HG03103 (cell line): Measurements from ENCODE around the gene LTF.

ENCODE experiments used
- ATAC-seq: cut with Tn5 transposase; IDR thresholded peaks from one replicate; pipeline ENCODE4 v1.9.1; 2021; ENCODE audit warnings: low read depth; ENCODE audit not compliant: unreplicated experiment

LTF gene

DNA sequence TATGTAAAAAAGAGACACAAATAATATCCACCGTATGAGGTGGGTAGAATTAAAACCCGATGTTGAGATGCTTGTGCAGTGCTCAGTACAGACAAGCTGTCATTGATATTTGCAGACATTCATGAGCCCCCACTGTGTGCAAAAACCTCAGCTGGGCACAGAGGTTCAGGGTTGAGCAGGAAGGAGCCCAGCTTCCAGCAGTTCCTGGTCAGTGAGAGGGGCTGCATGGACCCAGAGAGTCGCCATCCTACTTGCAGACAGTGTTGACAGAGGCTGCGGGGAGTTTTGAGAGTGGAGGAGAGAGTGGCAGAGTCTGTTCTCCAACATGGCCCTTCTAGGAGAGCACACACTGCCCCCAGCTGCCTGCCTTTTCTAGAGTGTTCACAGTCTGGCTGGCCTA lies 6.1 kb upstream of the LTF start:
- no peak for ATAC-seq

DNA sequence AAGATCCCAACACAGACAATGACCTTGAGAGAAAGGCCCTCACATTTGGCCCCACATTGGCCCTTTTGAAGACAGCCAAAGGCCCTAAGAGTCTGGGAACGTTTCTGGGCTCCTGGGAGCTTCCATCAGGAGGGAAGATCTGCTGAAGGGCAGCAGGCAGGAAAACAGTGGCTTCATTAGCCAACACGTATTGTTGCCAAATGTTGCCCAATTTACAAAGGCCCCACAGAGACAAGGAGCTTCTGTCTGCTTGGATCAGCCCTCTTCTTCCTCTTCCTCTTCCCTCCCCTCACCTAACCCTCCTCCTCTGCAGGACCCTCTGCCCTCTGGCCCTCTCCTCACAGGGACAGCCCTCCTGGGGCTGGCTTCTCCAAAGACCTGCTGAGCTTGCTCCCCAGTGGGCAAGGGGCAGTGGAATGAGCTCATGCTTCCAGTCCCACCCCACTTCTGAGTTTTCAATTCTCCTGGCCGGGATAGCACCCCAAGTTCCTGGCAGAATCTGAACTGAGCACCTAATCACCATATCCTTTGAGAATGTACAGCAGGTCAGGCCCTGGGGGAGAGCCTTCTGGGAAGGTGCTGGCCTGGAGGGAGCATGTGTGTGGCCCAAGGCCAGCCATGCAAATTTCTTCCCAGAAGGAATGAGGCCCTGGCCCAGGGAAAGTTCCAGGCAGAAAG lies 5.1 kb upstream of the LTF start:
- no peak for ATAC-seq

DNA sequence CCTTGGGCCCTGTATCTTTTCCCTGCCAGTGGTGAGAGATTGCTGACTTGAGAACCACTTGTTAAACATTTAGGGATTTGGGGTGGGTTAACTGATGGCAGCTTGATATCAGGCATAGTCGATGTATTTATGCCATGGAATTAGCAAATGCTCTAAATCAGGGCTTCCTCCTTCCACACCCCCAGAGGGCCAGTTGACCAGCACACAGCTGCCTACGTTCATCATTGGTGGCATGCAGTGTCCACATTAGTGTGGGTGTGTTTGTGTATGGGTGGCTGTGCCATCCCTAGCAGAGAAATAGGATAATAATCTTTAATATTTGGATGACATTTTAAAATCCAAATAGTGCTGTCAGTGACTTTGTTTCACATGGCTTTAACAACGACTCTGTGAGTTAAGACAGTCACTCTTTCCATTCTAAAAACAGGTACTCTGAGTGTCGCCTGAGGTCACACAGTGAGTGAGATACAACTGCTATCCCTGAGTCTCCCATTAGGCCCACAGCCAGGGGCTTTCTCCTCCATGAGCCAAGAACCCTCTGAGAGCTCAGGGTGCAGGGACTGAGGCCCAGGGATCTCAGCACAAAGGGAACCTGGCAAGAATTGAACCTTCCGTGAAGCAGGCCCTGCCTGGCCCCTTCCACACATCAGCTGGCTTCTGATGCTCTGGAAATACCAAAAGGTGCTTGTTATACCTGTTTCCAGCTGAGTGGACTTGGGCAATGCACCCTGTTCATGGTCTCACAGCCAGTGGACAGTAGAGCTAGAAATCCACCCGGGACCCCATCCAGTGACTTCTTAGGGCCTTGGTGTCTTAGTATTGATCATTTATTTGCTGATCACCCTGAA lies 4.3 kb upstream of the LTF start:
- no peak for ATAC-seq

DNA sequence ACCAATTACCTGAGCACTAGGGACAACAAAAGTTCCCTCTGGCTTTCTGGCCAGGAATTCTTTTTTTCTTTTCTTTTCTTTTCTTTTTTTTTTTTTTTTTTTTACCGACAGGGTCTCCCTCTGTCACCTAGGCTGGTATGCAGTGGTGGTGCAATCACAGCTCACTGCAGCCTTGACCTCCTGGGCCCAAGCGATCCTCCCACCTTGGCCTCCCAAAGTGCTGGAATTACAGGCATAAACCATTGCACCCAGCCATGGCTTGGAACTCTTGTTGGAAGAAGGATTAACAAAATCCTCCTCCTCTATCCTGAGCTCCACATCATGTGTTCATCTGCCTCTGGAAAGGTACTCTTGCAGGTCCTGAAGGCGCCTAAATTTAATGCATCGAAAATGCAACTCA lies 2.9 kb upstream of the LTF start:
- ATAC-seq, result no peak

DNA sequence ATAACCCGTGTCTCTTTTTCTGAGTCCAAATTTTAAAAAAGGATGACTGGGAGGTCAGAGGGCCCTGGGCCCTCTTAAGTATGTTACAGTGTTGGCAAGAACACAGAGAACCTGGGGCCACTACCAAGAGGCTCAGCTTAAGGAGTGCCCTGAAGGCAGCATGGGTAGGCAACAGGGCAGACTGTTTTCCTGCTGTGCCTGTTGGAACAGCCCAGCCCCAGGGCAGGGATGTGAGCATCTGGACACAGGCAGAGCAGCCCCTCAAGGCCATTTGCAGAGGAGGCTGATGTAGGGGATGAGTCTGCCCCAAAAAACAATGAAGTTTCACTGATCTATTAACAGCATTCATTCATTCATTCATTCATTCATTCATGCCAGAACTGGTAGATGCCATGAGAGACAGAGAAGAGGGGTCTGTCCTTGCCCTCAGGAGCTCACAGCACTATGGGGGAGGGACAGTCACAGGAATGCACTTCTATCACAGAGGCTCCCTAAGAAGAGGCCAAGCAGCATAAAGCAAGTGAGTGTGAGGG lies 2.2 kb upstream of the LTF start:
- no peak for ATAC-seq

DNA sequence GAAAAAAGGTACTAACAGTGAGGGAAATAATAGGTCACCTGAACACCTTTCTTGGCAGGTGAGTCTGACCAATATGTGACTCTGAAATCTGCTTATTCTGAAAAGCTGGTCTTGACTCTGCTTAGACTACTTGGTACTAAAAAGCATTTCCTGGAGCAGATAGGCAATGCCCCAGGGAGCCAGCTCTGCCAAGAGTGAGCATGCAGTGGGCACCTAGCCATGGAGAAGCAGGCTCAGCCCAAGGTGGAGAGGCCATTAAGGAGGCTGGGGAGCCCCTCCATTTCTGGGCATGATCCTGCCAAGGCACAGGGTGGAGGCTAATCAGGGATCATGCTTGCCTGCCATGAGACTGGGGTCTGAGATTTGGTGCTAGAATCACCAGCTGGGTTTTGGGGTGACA lies 1.6 kb upstream of the LTF start:
- no peak for ATAC-seq

DNA sequence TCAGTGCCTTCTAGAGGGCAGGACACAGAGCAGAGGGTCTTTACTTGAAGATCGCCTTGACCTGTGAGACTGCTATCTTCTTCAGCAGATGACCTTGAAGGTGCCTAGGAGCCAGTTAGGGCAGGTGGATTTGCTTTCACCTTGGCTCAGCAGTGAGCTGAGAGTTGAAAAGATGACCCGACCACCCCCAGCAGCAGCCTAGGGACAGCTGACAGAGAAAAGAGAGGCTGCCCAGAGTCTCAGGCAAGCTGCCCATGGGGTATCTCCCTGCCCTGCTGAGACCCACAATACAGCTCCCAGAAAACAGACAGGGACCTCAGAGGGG lies 453 bp upstream of the LTF start:
- ATAC-seq, result no peak

DNA sequence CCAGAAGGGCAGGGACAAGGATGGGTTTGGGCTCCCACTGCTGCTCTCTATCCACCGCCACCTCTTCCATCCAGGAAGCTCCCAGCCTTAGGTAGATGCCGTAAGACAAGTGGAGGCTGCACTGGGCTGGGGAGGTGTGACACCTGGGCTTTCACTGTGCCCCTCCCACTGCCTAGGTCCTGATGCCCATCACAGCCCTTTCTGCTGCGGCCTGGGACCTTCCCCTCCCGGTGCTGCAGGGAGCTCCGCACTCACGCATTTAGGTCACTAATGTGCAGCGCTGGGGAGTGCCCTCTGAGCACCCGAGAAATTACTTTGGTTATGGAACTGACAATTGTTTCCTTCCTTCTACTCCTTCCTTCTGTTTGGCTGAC lies 850 bp downstream of the LTF start:
- no peak for ATAC-seq

DNA sequence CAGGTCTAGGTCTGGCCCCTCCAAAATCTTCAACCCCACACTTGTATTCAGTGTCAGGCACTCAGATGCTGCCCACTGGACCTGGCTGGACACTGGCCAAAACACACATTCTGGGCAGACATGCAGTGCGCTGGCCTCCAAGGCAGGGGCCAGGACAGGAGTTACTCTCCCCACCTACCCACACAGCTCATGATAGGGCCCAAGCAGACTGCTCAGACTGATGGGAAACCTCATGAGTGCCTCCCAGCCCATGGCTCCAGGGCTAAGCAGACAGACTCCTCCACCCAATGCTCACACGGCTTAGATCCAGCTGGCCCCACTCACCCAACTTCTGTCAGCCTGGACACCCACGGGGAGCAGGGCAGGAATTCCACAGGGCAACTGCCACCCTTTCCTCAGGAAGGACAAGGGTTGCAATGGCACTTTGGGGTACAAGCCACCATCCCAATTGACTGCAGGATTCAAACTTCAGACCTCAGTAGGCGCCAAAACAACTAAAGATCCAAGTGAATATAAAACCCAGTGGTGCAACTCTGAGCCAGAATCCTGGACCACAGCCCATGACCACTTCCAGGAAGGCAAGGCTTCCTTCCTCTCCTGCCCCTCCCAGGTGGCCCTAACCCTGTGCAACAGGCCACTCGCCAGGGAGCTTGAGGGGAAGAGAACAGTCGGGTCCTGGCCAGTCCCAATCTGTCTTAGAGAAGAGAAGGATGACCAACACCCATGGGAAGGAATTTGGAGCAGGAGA lies 1.4 kb downstream of the LTF start:
- ATAC-seq, result no peak

DNA sequence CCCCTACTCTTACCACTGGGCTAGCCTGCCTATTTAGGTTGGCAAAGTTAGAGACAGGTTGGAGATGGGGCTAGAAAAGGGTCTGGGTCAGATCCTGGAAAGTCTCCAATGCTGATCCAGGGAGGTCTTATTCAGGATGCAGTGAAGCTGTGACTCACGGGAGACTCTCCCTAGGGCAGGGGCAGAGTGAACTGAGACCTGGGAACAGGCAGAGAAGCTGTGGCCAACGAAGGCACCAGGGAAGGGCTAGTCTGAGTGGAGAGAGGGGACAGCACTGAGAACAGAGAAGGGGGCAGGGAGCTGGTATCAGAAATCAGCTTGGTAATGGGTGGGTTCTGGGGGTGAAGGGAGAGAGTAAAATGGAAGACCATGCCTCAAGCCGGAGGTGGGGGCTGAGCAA lies 2.2 kb downstream of the LTF start:
- ATAC-seq, result no peak

DNA sequence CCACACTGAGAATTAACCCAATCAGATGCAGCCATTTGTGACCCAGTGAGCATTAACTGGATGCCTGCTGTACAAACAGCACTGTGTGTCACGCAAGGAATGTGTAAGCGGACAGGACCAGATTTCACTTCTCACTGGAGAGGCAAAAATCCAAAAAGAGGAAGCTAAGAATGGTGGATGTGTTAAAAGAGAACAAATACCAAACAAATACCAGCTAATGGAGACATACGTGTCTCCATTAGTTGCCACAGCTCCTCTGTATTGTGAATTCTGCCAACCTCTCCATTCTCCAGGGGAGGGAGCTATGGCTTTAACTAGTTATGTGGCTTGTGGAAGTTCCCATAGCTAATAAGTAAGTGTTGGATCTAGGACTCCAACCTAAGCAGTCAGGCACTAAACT lies 2.6 kb downstream of the LTF start:
- ATAC-seq, result no peak

DNA sequence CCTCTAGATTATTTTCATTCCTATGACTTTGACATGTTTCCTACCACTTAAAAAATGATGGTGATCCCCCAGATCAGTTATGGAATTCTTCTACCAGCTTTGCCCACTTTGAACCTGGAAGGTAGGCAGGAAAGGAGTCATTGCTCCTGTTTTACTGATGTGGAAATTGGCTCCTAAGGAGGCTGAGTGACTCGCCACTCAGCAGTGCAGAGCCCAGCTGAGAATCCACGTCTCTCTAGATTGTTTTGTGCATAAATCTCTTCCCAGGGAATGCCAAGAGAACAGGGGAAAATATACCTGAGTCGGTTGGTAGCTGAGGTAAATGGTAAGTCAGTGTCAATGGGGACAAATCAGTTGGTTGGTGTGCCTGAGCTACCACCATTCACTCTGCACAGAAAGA lies 4.7 kb downstream of the LTF start:
- no peak for ATAC-seq

DNA sequence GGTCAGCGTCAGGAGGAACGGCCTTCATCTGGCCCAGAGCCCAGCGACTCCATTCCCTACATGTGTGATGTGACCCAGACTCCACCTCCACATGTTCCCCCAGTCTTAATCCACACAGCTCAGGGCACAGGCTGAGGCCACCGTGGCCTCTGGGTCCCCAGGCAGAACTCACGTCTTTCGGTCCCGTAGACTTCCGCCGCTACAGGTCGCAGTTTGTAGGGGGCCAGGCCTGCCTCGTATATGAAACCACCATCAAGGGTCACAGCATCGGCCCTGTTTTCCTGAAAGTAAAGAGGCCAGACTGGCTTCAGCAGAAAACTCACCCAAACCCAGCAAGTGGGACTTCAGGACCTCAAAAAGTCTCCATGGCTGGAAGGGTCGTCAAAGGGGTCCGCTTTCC lies 8.6 kb downstream of the LTF start:
- no peak for ATAC-seq

DNA sequence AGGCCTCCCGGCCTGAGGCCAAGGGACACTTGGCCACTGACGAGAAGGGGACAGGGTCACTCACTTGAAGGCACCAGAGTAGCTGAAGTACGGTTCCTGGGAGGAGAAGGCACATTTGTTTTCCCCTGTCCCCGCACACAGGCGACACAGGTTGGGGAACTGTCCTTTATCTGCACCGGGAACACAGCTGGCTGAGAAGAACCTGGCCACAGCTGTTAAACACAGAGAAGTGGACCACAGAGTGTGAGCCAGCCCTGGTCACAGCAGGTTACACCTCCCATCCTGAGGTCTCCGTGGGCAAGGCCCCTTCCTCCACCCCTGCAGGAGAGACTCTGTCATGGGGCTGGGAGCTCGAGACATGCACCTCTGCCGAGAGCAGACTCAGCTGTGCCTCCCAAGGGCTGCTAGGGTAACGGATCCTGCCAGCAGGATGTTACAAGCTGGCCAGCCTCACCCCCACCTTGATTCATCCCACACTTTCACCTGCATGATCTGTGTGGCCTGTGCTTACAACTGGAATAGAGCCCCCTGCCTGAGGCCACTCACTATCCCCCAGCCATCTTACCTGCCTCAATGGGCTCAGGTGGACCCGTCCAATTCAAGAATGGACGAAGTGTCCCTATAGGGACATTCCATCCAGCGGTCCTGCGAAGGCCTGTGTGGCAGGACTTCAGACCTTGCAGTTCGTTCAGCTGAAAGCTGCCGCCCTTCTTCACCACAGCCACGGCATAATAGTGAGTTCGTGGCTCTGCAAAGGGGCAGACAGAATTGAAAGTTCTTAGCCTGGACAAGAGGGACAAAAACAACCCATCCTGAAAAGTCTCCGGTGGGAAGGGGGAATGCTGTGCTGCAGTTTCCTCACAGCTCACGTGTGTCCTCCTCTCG lies 9.2 kb downstream of the LTF start:
- ATAC-seq, result no peak

DNA sequence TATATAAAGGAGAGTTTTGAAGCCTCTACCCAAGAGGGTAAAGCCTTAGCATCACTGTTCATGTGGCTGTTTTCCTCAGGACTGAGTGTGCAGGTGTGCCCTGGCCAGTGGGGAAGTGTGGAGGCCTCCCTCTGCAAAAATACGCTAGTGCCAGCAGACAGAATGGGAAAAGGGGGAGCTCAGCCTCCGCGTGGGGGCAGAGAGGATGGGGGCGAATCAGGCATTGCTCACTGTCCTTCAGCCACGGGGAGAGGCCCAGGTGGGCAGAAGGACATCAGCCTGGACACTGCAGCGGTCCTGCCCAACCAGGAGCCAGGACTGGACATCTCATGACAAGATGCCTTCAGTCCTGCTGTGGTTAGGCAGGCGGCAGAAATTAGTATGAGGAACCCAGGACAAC lies 10.1 kb downstream of the LTF start:
- no peak for ATAC-seq

DNA sequence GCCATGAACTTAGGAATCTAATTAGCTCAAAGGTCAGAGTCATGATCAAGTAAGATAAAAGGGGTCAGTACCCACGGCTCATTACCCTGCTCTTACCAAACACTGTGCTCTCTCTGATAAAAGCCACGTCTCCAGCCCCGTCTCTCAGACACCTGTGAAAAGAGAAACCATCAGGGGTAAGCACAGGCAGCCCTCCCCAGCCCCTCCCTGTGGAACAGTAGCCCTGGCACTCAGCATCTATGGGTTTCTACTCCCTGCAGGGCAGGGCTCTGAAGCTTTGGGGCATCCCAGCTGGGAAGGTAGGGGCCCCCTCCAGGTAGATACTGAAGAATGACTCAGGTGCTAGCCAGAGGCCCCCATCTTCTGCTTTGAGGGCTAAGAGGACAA lies 10.5 kb downstream of the LTF start:
- no peak for ATAC-seq

DNA sequence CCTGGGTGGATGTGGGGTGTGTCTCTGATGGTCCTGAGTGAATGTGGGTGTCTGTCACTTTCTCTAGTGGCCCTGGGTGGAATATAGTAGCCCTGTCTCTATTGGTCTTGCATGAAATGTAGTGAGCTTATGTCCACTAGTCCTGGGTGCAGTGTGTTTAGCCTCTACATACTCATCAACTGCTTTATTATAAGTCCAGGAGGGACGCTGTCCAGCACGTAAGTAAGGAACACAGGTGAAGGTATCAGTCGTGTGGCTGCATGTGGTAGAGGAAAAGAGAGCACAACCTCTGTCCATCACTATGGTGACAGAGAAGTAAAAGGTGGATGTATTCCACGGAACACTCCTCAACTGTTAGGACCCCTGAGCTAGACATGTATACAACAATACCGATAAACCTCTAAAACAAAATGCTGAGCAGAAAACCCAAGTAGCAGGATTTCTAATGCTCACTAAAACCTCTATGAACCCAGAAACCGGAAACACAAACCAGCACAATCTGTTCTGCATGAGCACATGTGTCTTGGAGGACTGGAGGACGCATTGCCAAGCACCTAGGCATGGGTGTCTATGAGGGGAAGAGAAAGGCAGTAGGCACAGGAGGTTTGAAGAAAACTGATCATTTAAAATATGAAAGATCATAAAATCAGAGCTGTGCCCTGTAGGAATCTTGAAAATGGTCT lies 11.0 kb downstream of the LTF start:
- no peak for ATAC-seq

DNA sequence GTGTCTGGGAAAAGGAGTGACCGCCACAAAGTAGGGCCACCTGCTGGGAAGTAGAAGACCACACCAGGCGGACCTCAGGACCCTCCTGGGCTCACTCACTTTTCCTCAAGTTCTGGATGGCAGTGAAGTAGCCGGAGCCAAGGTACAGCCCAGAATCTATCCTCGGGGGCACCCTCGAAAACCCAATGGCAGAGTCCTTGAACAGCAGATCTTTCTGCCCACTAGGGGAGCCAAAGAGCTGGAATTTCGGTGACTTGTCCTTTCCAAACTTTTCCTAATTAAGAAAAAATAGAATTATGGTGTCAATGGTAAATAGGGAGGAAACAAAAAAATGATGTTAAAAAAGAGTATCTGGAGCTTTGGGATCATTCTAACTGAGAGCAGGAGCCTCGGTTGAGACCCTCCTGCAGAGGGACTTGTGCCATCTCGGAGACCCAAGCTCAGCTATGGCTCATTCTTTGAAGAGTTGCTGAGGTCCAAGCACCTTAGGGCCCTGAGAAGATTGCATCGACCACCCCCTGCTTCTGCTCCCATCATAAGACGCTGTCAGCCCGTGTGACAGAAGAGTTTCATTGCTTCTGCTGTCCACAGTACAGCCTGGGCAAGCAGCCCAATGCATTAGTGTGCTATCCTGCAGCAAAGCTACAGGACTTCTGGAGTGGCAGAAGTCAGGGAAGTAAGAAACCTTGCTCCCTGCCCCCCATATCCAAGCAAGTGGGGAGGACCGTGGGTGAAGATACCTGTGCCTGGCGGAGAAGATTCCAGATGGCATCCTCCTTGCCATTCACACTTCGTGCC lies 14.8 kb downstream of the LTF start:
- no peak for ATAC-seq

DNA sequence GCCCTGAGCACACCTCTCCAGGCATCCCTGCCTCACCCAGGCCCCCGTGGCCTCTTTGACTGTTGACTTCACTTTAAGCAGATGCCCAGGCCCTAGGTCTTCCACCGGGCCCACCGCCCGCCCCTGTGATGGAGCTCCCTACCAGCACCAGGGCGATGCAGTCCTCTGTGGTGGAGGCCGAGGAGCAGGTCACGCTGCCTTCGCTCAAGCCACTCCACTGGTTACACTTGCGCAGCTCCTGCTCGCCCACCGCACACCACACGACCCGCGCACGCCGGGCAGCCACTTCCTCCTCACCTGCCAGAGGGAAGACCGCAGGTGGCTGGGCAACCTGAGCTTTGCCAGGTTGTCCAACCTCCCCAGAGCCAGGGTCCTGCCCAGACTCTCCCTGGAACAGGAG lies 16.0 kb downstream of the LTF start:
- ATAC-seq, result no peak
